ENCODE results near the gene NUBP2. TPM values are rescaled to one million over a fixed set of nuclear protein-coding genes. Genes with fewer than 3 reads are reported as not detected.

Gene NUBP2
- total and polyA plus RNA-seq, 10 of the 15 experiments (the other 5 are each of a cell fraction or from before 2014, with no cell fraction given), result 1.9 to 129 (median 51.7) TPM

- no peak for TF ChIP-seq HDAC2 (IDR thresholded peaks at IDR 0.05)
- peak; percentile 92 for TF ChIP-seq POLR2A (IDR thresholded peaks at IDR 0.05; ENCODE audit: low read depth, low read length)
- no peak for TF ChIP-seq NFIC (IDR thresholded peaks at IDR 0.05; ENCODE audit: low read depth, low read length)
- no peak for TF ChIP-seq ZNF622 (IDR thresholded peaks at IDR 0.05)
- TF ChIP-seq IRF3 (IDR thresholded peaks at IDR 0.05), result no peak
- TF ChIP-seq ZBTB11 (CRISPR knock-in tag; IDR thresholded peaks at IDR 0.05), result peak; percentile 94
- no peak for TF ChIP-seq HDAC6 (IDR thresholded peaks at IDR 0.05; ENCODE audit: unreplicated experiment)
- no peak for TF ChIP-seq CHD2 (IDR thresholded peaks at IDR 0.05; ENCODE audit: borderline replicate concordance, low read depth, low read length)
- no peak for TF ChIP-seq ZNF384 (IDR thresholded peaks at IDR 0.05; ENCODE audit: borderline replicate concordance, low read depth, low read length)
- no peak for TF ChIP-seq NR2C2 (IDR thresholded peaks at IDR 0.05; ENCODE audit: borderline replicate concordance, control insufficient read depth, insufficient read length, low read depth)
- TF ChIP-seq TCF7 (IDR thresholded peaks at IDR 0.05; ENCODE audit: borderline replicate concordance), result no peak
- TF ChIP-seq LARP7 (IDR thresholded peaks at IDR 0.05), result peak; percentile 78
- TF ChIP-seq HCFC1 (IDR thresholded peaks at IDR 0.05; ENCODE audit: low read length), result peak; percentile 85
- TF ChIP-seq FOS (IDR thresholded peaks at IDR 0.05; ENCODE audit: borderline replicate concordance, extremely low read depth, insufficient read length), result no peak
- no peak for TF ChIP-seq SUZ12 (IDR thresholded peaks at IDR 0.05; ENCODE audit: unreplicated experiment)
- no peak for TF ChIP-seq KLF5 (IDR thresholded peaks at IDR 0.05; ENCODE audit: partially characterized antibody)
- TF ChIP-seq REST (IDR thresholded peaks at IDR 0.05; ENCODE audit: low read depth, low read length), result no peak
- TF ChIP-seq NFYA (IDR thresholded peaks at IDR 0.05; ENCODE audit: borderline replicate concordance, low read depth, low read length), result no peak
- peak; percentile 7 for TF ChIP-seq USF1 (IDR thresholded peaks at IDR 0.05; ENCODE audit: borderline replicate concordance, extremely low read length, insufficient read depth, low read depth, low read length)
- TF ChIP-seq USF2 (IDR thresholded peaks at IDR 0.05; ENCODE audit: borderline replicate concordance, low read depth, low read length), result no peak
- no peak for TF ChIP-seq NFXL1 (IDR thresholded peaks at IDR 0.05; ENCODE audit: borderline replicate concordance)
Measured at GRCh38 chr16:1772908-1773702, 9.7 kb upstream of the NUBP2 start, which contains the start of gene MRPS34 (continued).
